GM12878 (cell line): Measurements from ENCODE around the gene GIPC3. TPM values are rescaled to one million over a fixed set of nuclear protein-coding genes. Genes with fewer than 3 reads are reported as not detected.

Experiments
- BHLHE40 ChIP-seq, 2 experiments: fragments of 450-650 bp in 1 of 2; IDR thresholded peaks; 2 replicates each; pipeline ENCODE4 v1.6.1; 2011 to 2017; ENCODE audit warnings: low read depth in 2 of 2, borderline replicate concordance in 1 of 2, improper control_type of control experiment in 1 of 2, low read length in 1 of 2, mild to moderate bottlenecking in 1 of 2
- BRCA1 ChIP-seq: IDR thresholded peaks from 2 replicates; pipeline ENCODE4 v1.6.1; 2011; ENCODE audit warnings: low read depth, low read length, improper control_type of control experiment
- MEF2B ChIP-seq: fragments of 450-650 bp; IDR thresholded peaks from 2 replicates; pipeline ENCODE4 v1.6.1; 2018; ENCODE audit warnings: mild to moderate bottlenecking, moderate library complexity; ENCODE audit not compliant: partially characterized antibody, poor library complexity, severe bottlenecking
- NRF1 ChIP-seq: conservative IDR thresholded peaks from 2 replicates; pipeline ENCODE4 v1.6.1; 2011; ENCODE audit warnings: mild to moderate bottlenecking, low read depth, low read length, improper control_type of control experiment
- POLR2A ChIP-seq: IDR thresholded peaks from 2 replicates; pipeline ENCODE4 v1.6.1; 2011; ENCODE audit warnings: low read depth, mild to moderate bottlenecking, low read length
- SMAD5 ChIP-seq: IDR thresholded peaks from 2 replicates; pipeline ENCODE4 v1.6.1; 2016; ENCODE audit warnings: antibody characterized with exemption, low read depth
- SMARCA5 ChIP-seq: fragments of 450-650 bp; IDR thresholded peaks from 2 replicates; pipeline ENCODE4 v1.6.1; 2017; ENCODE audit warnings: mild to moderate bottlenecking
- TARDBP ChIP-seq: IDR thresholded peaks from 2 replicates; pipeline ENCODE4 v1.6.1; 2016; ENCODE audit warnings: borderline replicate concordance
- ZNF207 ChIP-seq: fragments of 450-650 bp; IDR thresholded peaks from 2 replicates; pipeline ENCODE4 v1.6.1; 2014; ENCODE audit warnings: antibody characterized with exemption, mild to moderate bottlenecking, borderline replicate concordance
- ZNF24 ChIP-seq: fragments of 450-650 bp; IDR thresholded peaks from 2 replicates; pipeline ENCODE4 v1.6.1; 2017; ENCODE audit warnings: antibody characterized with exemption, mild to moderate bottlenecking
- ZSCAN29 ChIP-seq: fragments of 450-650 bp; IDR thresholded peaks from 2 replicates; pipeline ENCODE4 v1.6.1; 2017; ENCODE audit warnings: mild to moderate bottlenecking, moderate library complexity
- polyA plus RNA-seq, 11 experiments: library from polyadenylated mRNA; depleted of rRNA in 4 of 11; unstranded in 6 of 11; stranded (reverse) in 5 of 11; fragments of >200 nt; fragmentation: Nextera tagmentation in 4 of 11; fragmentation: Illumina TruSeq in 1 of 11; extraction: Ambion mirVana in 4 of 11; extraction: Trizol in 1 of 11; gene quantifications; 1 replicate in 1 of 11; 2 replicates in 10 of 11; pipeline versions ENCODE4 v1.2.1 to v1.2.3, GENCODE V29; 2011 to 2016; ENCODE audit warnings: inconsistent platforms in 2 of 11, missing spikeins in 2 of 11, low read depth in 1 of 11
- total RNA-seq, 4 experiments: library from RNA; depleted of rRNA in 3 of 4; stranded (reverse); fragments of >200 nt in 3 of 4; fragmentation: Illumina TruSeq in 1 of 4; extraction: Trizol in 1 of 4; gene quantifications; 2 replicates each; pipeline versions ENCODE4 v1.2.1 to v1.2.3, GENCODE V29; 2013 to 2021
- TF ChIP-seq, protein P1 (sequence below): fragments of 450-650 bp; IDR thresholded peaks from 2 replicates; pipeline ENCODE4 v1.6.1; 2018; ENCODE audit warnings: mild to moderate bottlenecking, low read depth, moderate library complexity; ENCODE audit not compliant: partially characterized antibody
- TF ChIP-seq, protein P2 (sequence below): fragments of 450-650 bp; IDR thresholded peaks from 2 replicates; pipeline ENCODE4 v1.6.1; 2016; ENCODE audit warnings: mild to moderate bottlenecking
- TF ChIP-seq, protein P3 (sequence below): IDR thresholded peaks from 2 replicates; pipeline ENCODE4 v1.6.1; 2011; ENCODE audit warnings: low read depth, low read length, improper control_type of control experiment, borderline replicate concordance
- TF ChIP-seq, protein P4 (sequence below): IDR thresholded peaks from 2 replicates; pipeline ENCODE4 v1.6.1; 2012; ENCODE audit warnings: low read length, inconsistent platforms
- TF ChIP-seq, protein P5 (sequence below): IDR thresholded peaks from 2 replicates; pipeline ENCODE4 v1.6.1; 2011; ENCODE audit warnings: low read depth, mild to moderate bottlenecking, low read length, moderate library complexity, borderline replicate concordance; ENCODE audit errors: extremely low read depth
- TF ChIP-seq, protein P6 (sequence below): fragments of 450-650 bp; IDR thresholded peaks from 2 replicates; pipeline ENCODE4 v1.6.1; 2017; ENCODE audit warnings: low read depth, mild to moderate bottlenecking, moderate library complexity
- TF ChIP-seq, protein P7 (sequence below): IDR thresholded peaks from 2 replicates; pipeline ENCODE4 v1.6.1; 2011; ENCODE audit warnings: mild to moderate bottlenecking, low read depth, low read length, moderate library complexity; ENCODE audit not compliant: insufficient replicate concordance

Gene GIPC3
- total and polyA plus RNA-seq, 10 of the 15 experiments (the other 5 are each of a cell fraction or from before 2014, with no cell fraction given): not detected

DNA sequence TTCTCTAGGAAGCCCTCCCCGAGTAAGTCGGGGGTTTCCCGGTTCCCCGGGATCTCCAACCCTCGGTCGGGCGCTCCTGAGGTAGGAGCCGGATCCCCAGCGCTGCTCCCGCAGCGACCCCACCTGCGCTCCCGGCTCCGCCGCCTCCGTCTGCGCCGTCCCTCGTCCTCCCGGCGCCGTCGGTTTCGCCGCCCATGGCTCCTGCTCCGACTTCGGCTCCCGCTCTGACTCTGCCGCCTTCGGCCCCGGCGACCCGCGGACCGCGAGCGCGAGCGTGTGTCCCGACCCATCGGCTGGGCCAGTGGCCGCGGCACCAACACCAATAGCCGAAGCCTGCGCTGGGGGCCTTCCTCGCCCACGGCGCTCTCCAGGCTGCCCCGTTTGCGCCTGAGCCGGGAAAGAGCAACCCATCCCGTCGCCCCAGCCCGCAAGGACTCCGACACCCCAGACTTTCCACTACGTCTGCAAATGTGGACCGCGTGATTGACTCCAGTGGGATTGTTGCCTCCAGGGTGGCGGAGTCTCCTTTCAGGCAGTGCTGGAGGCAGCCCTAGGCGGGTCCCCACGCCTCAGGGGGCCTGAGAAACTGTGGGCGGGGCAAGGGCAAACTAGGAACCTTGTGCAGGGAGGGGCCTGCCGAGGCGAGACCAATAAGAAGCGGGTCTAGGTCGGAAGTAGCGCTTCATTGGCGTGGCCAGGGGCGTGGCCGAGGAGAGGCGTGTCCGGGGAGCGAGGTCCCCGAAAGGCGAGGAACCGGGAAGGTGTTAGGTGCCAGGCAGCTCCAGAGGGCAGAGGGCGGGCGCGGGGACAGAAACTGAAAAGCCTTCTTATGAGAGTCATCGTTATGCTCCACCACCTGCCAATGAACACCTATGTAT lies 41.4 kb downstream of the GIPC3 start, which contains the start of gene CACTIN (continued):
- TF ChIP-seq, protein P1, sequence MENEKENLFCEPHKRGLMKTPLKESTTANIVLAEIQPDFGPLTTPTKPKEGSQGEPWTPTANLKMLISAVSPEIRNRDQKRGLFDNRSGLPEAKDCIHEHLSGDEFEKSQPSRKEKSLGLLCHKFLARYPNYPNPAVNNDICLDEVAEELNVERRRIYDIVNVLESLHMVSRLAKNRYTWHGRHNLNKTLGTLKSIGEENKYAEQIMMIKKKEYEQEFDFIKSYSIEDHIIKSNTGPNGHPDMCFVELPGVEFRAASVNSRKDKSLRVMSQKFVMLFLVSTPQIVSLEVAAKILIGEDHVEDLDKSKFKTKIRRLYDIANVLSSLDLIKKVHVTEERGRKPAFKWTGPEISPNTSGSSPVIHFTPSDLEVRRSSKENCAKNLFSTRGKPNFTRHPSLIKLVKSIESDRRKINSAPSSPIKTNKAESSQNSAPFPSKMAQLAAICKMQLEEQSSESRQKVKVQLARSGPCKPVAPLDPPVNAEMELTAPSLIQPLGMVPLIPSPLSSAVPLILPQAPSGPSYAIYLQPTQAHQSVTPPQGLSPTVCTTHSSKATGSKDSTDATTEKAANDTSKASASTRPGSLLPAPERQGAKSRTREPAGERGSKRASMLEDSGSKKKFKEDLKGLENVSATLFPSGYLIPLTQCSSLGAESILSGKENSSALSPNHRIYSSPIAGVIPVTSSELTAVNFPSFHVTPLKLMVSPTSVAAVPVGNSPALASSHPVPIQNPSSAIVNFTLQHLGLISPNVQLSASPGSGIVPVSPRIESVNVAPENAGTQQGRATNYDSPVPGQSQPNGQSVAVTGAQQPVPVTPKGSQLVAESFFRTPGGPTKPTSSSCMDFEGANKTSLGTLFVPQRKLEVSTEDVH: peak; percentile 53
- TF ChIP-seq BHLHE40 (IDR thresholded peaks at IDR 0.05; ENCODE audit: borderline replicate concordance in 1 of 2, low read depth in 2 of 2, low read length in 1 of 2): peak; percentile 3 to 48; a peak in 2 of 4 replicates
- peak; percentile 99 for TF ChIP-seq POLR2A
- TF ChIP-seq ZNF24: no peak
- peak; percentile 19; the same call in 1 of the 2 replicates for TF ChIP-seq SMAD5
- TF ChIP-seq, protein P2, sequence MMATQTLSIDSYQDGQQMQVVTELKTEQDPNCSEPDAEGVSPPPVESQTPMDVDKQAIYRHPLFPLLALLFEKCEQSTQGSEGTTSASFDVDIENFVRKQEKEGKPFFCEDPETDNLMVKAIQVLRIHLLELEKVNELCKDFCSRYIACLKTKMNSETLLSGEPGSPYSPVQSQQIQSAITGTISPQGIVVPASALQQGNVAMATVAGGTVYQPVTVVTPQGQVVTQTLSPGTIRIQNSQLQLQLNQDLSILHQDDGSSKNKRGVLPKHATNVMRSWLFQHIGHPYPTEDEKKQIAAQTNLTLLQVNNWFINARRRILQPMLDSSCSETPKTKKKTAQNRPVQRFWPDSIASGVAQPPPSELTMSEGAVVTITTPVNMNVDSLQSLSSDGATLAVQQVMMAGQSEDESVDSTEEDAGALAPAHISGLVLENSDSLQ: peak; percentile 32; the same call in 1 of the 2 replicates
- TF ChIP-seq TARDBP: 0 out of 2 replicates have a peak, but pooled peaks have one; percentile 64
- 0 out of 2 replicates have a peak, but pooled peaks have one; percentile 11 for TF ChIP-seq ZSCAN29
- TF ChIP-seq, protein P3, sequence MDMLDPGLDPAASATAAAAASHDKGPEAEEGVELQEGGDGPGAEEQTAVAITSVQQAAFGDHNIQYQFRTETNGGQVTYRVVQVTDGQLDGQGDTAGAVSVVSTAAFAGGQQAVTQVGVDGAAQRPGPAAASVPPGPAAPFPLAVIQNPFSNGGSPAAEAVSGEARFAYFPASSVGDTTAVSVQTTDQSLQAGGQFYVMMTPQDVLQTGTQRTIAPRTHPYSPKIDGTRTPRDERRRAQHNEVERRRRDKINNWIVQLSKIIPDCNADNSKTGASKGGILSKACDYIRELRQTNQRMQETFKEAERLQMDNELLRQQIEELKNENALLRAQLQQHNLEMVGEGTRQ: no peak
- TF ChIP-seq, protein P4, sequence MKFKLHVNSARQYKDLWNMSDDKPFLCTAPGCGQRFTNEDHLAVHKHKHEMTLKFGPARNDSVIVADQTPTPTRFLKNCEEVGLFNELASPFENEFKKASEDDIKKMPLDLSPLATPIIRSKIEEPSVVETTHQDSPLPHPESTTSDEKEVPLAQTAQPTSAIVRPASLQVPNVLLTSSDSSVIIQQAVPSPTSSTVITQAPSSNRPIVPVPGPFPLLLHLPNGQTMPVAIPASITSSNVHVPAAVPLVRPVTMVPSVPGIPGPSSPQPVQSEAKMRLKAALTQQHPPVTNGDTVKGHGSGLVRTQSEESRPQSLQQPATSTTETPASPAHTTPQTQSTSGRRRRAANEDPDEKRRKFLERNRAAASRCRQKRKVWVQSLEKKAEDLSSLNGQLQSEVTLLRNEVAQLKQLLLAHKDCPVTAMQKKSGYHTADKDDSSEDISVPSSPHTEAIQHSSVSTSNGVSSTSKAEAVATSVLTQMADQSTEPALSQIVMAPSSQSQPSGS: no peak
- TF ChIP-seq, protein P5, sequence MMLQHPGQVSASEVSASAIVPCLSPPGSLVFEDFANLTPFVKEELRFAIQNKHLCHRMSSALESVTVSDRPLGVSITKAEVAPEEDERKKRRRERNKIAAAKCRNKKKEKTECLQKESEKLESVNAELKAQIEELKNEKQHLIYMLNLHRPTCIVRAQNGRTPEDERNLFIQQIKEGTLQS: peak; percentile 67; the same call in 1 of the 2 replicates
- no peak for TF ChIP-seq BRCA1
- TF ChIP-seq, protein P6, sequence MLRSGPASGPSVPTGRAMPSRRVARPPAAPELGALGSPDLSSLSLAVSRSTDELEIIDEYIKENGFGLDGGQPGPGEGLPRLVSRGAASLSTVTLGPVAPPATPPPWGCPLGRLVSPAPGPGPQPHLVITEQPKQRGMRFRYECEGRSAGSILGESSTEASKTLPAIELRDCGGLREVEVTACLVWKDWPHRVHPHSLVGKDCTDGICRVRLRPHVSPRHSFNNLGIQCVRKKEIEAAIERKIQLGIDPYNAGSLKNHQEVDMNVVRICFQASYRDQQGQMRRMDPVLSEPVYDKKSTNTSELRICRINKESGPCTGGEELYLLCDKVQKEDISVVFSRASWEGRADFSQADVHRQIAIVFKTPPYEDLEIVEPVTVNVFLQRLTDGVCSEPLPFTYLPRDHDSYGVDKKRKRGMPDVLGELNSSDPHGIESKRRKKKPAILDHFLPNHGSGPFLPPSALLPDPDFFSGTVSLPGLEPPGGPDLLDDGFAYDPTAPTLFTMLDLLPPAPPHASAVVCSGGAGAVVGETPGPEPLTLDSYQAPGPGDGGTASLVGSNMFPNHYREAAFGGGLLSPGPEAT: peak; percentile 100
- TF ChIP-seq NRF1: 0 out of 2 replicates have a peak, but pooled peaks have one; percentile 17
- TF ChIP-seq SMARCA5: peak; percentile 79; the same call in 1 of the 2 replicates
- TF ChIP-seq, protein P7, sequence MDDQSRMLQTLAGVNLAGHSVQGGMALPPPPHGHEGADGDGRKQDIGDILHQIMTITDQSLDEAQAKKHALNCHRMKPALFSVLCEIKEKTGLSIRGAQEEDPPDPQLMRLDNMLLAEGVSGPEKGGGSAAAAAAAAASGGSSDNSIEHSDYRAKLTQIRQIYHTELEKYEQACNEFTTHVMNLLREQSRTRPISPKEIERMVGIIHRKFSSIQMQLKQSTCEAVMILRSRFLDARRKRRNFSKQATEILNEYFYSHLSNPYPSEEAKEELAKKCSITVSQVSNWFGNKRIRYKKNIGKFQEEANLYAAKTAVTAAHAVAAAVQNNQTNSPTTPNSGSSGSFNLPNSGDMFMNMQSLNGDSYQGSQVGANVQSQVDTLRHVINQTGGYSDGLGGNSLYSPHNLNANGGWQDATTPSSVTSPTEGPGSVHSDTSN: no peak
- TF ChIP-seq MEF2B: no peak
- peak; percentile 99; the same call in 1 of the 2 replicates for TF ChIP-seq ZNF207
